Sciatic nerve (tissue), 2 donors: ENCODE results near the gene EIF1. TPM values are rescaled to one million over a fixed set of nuclear protein-coding genes. Genes with fewer than 3 reads are reported as not detected.

Experiments used
- ATAC-seq: fragments of 200-7000 bp; cut with Tn5 transposase; one replicate; pipeline ENCODE4 v1.9.1; 2020; ENCODE audit warnings: mild to moderate bottlenecking, moderate library complexity
- DNase-seq: peaks from one replicate; pipeline ENCODE4 v3.0.0-alpha.2; 2020; ENCODE audit warnings: low spot score
- intact Hi-C: fragments of 100-400 bp; cut with DNase I; formaldehyde crosslinking; loops from one replicate; pipeline ENCODE4 v1.14.2; 2022
- total RNA-seq: library from RNA; stranded (reverse); fragmentation: NEBNext Ultra II Directional; extraction: Animal tissue kit (Norgen Biotek cat#: 25700); gene quantifications from one replicate; pipeline ENCODE4 v1.2.1, GENCODE V29; 2021
- donor health status: DM: no; HTN: no; CAD: no.
- donor health status: DM: no; HTN: no; CAD: no.

Gene EIF1
- total RNA-seq, 1 donor from 2014 or later: 891 TPM

DNA sequence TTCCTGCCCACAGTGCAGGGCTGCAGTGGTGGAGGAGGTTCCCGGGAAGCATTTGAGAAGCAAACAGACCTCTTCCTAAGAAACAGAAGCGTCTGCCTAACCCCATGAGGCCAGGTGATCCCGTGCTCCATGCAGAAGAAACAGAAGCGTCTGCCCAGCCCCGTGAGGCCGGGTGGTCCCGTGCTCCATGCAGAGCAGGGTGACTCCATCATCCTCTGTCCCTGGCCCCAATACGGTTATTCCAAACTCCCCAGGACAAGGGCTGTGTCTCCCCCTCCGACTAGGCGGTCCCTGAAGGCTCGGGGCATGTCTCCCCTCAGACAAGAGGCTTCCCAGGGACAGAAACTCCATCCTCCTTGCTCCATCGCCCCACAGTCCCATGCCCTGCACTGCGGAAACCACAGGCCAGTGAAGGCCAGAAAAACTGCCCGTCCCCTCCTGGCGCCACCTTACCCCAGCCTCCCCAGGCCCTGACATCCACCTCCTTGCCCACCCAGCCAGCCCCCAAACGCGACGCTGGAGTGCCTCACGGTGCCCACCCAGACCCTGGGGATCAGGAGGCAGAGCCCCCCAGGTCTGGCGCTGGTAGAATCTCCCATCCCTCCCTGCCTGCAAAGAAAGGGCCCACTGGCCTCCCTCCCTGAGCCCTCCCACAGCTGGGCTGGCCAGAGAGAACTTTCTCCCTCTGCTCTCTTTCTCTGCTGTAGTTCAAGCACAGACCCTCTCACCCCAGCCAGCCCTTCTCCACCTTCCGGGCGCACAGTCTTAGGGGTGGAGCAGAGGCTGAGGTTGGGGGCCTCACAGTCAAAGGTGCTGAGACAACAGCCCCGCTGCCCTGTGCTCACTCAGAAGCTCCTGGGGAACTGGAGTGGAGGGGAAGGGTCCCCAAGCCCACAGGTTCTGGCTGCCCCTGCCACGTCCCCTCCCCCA lies 33.7 kb upstream of the EIF1 start:
- intact Hi-C loops: no loop called here

DNA sequence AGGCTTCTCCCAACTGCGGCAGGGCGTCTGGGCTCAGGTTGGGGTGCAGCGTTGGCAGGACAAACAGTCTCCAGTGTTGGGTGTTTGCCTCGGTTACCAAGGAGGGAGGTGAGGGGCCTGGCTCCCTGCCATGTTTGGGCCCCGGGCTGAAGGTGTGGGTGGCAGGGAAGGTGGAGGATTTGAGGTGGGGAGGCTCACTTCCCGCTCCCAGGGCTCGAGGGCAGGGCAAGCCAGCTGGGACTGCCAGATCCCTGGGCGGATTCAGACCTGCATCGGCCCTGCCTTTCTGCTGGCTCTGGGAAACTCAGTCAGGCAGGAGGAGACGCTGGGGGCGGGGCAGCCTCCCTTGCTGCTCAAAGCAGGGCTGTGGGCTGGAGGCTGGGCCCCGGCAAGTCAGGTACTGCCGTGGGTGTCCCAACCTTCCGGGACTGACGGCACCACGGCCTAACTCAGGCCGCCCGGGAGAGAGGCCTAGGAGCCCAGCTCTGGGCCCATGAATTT lies 33.0 kb upstream of the EIF1 start:
- ATAC-seq (peak; percentile 58), DNase-seq (no peak)
- intact Hi-C loops: no loop called here

More for the DNA sequence above, 33.7 kb upstream of the EIF1 start:
- ATAC-seq (peak; percentile 8), DNase-seq (no peak)

DNA sequence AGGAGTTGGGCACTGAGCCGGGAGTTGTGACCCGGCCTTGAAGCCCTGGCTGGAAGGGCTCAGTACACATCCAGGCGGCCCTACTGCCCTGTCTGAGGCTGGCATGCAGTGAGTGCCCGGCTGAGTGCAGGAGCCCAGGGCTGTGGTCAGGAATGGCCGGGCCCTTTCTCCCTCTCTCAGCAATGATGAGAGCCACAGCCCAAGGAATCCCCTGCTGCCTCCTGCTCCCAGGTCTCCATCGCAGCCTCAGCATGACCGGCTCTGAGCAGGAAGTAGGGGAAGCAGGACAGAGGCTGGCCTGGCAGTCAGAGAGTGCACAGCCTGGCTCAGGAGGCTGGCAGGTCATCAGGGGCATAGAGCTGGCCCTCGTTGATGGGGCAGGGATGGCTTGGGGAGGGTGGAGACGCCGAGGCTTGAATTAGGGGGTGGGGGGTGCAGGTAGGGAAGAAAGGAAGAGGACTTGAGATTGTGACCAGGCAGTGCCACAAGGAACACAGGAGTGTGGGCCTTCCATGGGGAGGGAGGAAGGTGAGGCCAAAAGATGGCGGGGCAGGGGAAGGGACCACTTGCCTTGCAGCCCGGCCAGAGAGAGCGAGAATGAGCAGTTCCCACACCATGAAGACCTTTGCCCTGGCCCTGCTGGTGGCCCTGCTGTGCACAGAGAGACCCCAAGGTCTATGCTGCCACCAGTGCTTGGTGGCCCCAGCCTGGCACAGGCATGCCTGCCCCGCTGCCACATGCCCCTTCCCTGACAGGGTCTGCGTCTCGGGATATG lies 32.2 kb upstream of the EIF1 start:
- DNase-seq (no peak), ATAC-seq (no peak)
- intact Hi-C loops: no loop called here

GRCh38 chr17:41657176-41657754 lies 31.4 kb upstream of the EIF1 start:
- intact Hi-C loops: no loop called here

DNA sequence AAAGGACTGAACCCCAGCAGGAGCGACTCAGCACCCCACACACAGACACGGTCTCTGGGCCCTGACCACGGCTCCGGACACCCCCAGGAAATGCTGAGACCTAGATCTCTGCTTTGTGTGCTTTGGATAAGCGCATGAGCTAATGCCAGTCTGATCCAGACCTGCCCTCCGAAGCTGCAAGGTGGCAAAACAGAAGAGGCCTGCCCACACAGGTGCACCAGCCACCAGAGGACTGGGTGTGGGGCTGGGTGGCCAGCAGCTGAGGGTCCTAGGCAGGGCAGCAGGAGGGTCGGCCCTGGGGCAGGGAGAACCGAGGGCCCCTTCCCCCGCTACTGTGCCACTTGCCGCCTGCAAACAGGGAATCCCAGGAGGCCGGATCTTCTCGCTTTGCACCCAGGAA lies 30.7 kb upstream of the EIF1 start:
- DNase-seq: no peak
- intact Hi-C loops: no loop called here
- no peak for ATAC-seq

More at GRCh38 chr17:41657176-41657754, 31.4 kb upstream of the EIF1 start:
- ATAC-seq (no peak), DNase-seq (no peak)

DNA sequence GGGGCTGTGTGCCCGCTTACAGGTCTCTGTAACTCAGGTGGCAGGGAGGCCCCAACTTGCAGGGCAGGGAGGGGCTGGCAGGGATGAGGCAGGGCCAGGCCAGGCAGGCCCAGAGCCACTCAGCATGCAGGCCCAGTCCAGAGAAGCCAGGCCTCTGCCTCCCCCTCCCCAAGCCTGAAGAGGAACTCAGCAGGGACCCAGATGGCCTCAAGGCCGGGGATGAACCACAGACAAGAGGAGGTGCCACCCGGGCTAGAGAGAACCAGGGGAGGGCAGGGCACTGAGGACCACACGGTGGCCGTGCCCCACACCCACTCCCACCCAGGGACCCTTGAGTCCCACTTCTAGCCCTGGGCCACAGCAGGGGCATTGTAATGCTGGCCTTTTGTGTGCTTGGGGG lies 29.8 kb upstream of the EIF1 start:
- intact Hi-C loops: no loop called here
- DNase-seq: no peak
- ATAC-seq: no peak

DNA sequence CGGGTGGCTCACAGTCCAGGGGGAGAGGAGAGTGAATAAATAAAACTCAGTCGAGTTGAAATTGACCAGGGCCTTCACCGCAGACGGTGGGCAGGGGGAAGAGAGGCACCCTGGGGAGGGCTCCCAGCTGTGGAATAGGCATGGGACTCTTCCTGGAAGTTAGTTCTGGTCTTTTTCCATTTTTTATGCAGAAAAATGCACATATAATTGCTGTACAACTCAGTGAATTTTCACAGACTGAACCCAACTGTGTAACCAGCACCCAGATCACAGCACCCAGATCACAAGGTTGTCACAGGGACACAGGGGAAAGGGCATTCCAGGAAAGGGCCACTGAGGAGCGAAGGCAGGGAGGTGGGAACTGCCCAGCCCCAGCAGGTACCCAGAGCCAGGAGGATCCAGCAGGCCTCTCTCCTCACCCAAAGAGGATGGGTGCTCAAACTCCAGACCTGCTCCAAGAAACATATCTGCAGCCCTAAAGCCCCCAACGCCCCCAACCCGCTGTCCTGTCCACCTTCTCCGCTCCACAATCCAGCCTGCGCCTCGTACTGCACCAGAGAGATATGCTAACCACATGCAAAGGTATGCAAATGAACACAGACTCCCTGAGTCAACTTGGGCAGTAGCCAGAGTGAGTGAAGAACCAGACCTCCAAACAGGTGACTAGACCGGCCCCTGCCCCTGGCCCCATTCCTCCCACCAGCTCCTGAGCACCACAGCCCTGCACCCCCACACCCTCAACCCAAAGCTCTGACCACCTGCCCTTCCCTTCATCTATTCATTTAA lies 29.1 kb upstream of the EIF1 start:
- ATAC-seq (no peak), DNase-seq (no peak)
- intact Hi-C loops: loop anchor here (5.0 kb wide), 1 partner anchor 752 kb away; no protein-coding TSS in a partner anchor

DNA sequence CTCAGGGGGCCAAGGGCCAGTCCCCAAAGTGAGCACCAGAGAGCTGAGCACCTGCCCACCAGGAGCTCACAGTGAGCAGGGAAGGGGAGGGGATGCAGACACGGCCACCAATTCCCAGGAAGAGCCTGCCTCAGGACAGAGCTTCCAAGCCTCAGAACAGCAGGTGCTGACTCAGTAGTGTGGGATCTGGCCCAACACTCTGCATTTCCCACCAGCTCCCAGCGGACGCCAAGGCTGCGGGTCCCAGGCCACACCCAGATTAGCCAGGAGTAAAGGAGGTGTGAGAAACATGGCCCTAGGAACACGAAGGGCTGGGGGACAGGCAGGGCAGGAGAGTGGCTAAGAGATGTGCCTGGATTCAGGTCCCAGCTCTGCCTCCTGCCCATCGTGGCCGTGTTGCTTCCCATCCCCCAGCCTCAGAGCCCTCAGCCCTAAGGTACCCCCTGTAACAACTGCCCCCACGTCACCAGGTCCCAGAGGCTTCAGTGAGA lies 28.4 kb upstream of the EIF1 start:
- no peak for DNase-seq
- ATAC-seq: no peak
- intact Hi-C loops: loop anchor here (5.0 kb wide), 1 partner anchor 753 kb away; no protein-coding TSS in a partner anchor

- DNase-seq: no peak
- no peak for ATAC-seq
- intact Hi-C loops: loop anchor here (2.0 to 5.0 kb wide), 2 partner anchors 15 to 756 kb away; no protein-coding TSS in a partner anchor
Measured at GRCh38 chr17:41663451-41664171, 25.1 kb upstream of the EIF1 start.

DNA sequence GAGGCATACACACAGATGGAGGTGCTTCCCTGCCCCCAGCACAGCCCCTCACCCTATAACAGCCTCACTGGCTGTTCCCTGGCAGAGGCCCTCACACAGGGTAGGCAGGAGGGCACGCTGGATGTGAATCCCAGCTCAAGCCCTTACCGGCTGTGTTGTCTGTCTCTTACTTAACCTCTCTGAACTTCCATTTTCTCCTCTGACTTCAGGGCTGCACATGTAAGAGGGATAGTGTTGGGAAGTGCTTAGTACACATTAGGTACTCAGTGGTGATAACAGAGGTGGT lies 24.6 kb upstream of the EIF1 start:
- intact Hi-C loops: loop anchor here (5.0 kb wide), 1 partner anchor 757 kb away; no protein-coding TSS in a partner anchor
- DNase-seq (no peak), ATAC-seq (no peak)

GRCh38 chr17:41664587-41665565 lies 23.8 kb upstream of the EIF1 start:
- DNase-seq: no peak
- ATAC-seq: no peak
- intact Hi-C loops: loop anchor here (5.0 kb wide), 1 partner anchor 758 kb away; no protein-coding TSS in a partner anchor

DNA sequence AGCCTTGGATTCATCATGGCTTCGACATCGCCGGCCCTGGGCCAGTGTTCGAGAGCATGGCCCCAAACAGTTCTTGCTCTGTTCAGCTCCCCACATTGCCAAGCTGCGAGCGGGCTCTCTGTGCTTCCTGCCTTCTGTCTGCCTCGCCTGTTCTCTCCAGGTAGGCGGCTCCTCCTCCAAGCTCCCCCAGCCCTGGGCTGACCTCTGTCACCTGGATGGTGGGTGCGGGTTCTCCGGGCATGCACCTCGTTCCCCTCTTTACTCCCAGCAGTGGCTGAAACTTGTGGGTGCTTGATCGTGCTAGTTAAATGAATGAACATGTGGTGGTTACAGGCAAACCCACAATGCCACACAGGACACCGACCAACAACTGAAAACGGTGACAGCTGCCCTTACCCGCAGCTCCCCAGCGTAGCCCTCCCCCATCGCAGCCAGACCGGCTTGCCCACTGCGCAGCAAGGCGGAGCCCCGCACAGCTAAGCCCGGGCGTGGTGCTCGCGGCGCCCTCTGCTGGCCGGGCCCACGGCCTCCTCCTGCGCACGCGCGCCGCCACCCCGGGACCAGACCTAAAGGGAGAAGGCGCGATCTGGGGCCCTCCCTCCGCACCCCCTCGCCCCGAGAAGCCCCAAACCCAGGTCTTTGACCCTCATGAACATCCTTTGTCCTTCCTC lies 23.0 kb upstream of the EIF1 start:
- peak; percentile 95 for ATAC-seq
- intact Hi-C loops: no loop called here
- DNase-seq: peak; percentile 93

GRCh38 chr17:41666237-41666641 lies 22.4 kb upstream of the EIF1 start:
- ATAC-seq: peak; percentile 31
- no peak for DNase-seq
- intact Hi-C loops: no loop called here

- DNase-seq: peak; percentile 94
- ATAC-seq: peak; percentile 87
- intact Hi-C loops: no loop called here
Measured at GRCh38 chr17:41666708-41667279, 21.9 kb upstream of the EIF1 start.

DNA sequence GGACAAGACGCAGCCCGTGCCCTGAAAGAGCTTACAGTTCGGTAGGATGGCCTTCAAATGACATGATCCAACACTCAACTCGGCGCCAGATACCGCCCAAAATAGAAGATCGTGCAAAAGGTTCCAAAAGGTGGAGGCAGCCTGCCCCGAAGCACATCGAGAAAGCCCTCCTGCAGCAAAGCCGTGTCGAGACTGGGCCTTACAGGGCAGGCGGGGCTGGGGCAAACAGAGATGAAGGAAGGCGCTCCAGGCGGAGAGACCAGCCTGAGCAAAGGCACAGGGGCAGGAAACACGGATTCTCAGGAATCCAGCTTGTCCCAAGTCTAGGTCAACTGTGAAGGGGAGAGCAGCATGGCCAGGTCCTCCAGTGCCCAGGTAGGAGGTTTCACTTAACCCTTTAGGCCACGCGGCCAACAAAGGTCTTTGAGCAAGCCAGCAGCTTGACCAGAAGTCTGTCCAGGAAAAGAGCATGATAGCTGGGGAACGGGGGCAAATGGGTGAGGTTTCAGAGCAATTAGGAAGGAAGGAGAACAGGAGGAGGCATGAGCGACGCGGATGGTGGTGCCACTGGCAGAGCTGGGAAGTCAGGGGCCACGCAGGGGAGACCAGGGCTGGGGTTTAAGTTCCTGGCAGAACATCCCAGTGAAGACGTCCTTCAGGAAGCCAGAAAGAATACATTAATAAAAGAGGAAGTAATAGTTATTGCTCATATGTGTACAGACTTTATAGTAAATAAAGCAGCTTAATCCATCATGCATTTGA lies 21.2 kb upstream of the EIF1 start:
- DNase-seq (no peak), ATAC-seq (no peak)
- intact Hi-C loops: no loop called here
